ENCODE measurements around the gene FBXO42. TPM values are rescaled to one million over a fixed set of nuclear protein-coding genes. Genes with fewer than 3 reads are reported as not detected.
A peak's percentile ranks its signal among the peaks of the same experiment; 100 is the strongest.

Gene FBXO42
- total and polyA plus RNA-seq, 2 of the 13 experiments (the other 11 are each of a cell fraction or from before 2014, with no cell fraction given): 7.6 to 17.5 TPM

DNA sequence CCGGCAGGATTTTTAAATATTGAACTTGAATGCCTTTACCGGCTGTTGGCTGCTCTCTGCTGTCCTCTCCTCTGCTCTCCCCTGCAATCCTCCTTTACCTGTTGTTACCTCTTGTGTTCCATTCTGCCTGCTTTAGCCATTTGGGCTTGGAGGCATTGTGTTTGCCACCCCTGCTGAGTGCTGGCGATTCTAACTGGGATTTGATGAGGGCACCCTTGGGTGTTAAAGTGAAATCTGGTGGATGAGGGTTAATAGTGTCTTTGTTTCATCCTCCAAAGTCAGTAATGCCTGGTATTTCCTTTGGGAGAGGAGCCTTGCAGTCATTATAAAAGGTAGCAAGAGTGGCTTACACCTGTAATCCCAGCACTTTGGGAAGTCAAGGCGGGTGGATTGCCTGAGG, 24.7 kb upstream of the FBXO42 start:
- Histone ChIP-seq H3K9me3 (ENCODE audit: low read length) (no peaks in the 10 kb centered on the region), H3K9ac (ENCODE audit: insufficient read depth, low read depth, low read length) (no peak overlapping the region), H3K4me2 (ENCODE audit: low read depth, low read length) (no peak overlapping the region), H3K79me2 (ENCODE audit: insufficient read depth, low read length) (peaks cover 90% of the 10 kb centered on the region), H3K27ac (ENCODE audit: extremely low read length, insufficient read depth, low read length) (no peak overlapping the region), H3K4me1 (ENCODE audit: insufficient read depth, low read length) (peaks cover 58% of the 10 kb centered on the region), H3K4me3 (replicated peaks in 1 of 3; ENCODE audit: insufficient read depth in 1 of 3, low read depth in 2 of 3, low read length in 3 of 3) (no peak overlapping the region), H3K27me3 (ENCODE audit: control insufficient read depth in 1 of 2, insufficient read depth in 2 of 2, low read length in 2 of 2) (no peaks in the 10 kb centered on the region), H4K20me1 (ENCODE audit: insufficient read depth, low read length) (peaks cover 43% of the 10 kb centered on the region), H3K36me3 (replicated peaks in 1 of 2; ENCODE audit: control insufficient read depth in 1 of 2, insufficient read depth in 2 of 2, low read length in 2 of 2) (no peaks in the 10 kb centered on the region; a peak in 1 of 5 replicates), H2AFZ (ENCODE audit: low read length) (no peak overlapping the region)
- 81% methylated on average over 4 of the region's 4 CpGs for WGBS (ENCODE audit: low lambda C conversion rate)
- no TSS peak for BruUV-seq (replicated peaks)
- TF ChIP-seq PAWR (CRISPR knock-in tag; IDR thresholded peaks at IDR 0.05; ENCODE audit: borderline replicate concordance) (no peak), ZNF180 (CRISPR knock-in tag; IDR thresholded peaks at IDR 0.05; ENCODE audit: borderline replicate concordance, low read depth) (no peak), SUZ12 (IDR thresholded peaks at IDR 0.05; ENCODE audit: low read depth, low read length) (no peak), RAD21 (CRISPR knock-in tag; IDR thresholded peaks at IDR 0.05) (no peak)
- CTCF ChIA-PET (ENCODE audit: low intra/inter-chr PET ratio, low total read pairs): no interaction called here
- in situ Hi-C loops (cut with HindIII; ENCODE audit: extremely low pct_ligation_motif_present, low pct_unique_long_range_greater_than_20kb) (no loop called here), intact Hi-C loops (cut with micrococcal nuclease; ENCODE audit: unreplicated experiment) (no loop called here)
- POLR2A ChIA-PET: interaction anchor here (0.9 kb wide), 1 partner anchor 11 kb away, joined by 3 read pairs; no protein-coding TSS in a partner anchor
- FAIRE-seq (no peak), ATAC-seq (no peak), DNase-seq (ENCODE audit: low spot score) (no peak)

DNA sequence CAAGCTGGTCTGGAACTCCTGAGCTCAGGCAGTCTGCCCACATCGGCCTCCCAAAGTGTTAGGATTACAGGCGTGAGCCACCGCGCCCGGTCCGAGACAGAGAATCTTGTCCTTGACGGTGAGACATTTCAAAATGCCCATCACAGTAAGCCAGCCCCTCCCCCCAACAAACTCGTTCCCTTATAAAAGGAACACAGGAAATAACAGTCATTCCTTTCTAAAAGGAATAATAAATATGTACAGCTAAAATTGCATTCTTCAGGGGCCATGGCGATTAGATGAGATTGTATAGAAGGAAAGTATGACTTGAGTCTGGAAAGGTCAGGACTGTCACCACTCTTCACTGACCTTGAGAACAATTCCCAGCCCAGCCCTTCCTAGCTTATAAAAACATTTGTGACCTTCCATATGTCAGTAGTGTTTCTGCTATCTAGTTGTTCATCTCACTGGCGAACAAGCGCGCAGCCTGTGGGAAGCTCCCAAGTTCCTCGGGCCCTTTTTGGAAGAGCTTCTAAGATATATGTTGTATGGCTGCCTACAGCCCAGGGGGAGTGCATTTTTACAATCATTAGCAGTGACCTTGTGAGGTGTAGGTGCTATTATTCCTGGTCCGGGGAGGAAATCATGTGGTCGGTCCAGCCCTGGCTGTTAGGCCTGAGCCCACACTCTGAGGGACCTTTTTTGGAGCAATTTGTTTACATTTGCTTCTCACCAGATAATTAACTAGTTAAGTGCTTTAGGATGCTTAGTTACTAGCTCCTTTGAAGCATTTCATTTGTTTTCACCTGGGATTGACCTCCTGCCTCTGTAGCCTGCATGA, 23.5 kb upstream of the FBXO42 start:
- H3K27ac ChIP-seq (ENCODE audit: extremely low read length, insufficient read depth, low read length): peak overlapping the region; percentile 28
- H3K4me2 ChIP-seq (ENCODE audit: low read depth, low read length): peak overlapping the region; percentile 39; the same call in 1 of the 2 replicates
- peaks cover 71% of the 10 kb centered on the region for H3K4me1 ChIP-seq (ENCODE audit: insufficient read depth, low read length)
- DNase-seq (ENCODE audit: low spot score): no peak
- H3K36me3 ChIP-seq (replicated peaks in 1 of 2; ENCODE audit: control insufficient read depth in 1 of 2, insufficient read depth in 2 of 2, low read length in 2 of 2): no peaks in the 10 kb centered on the region; a peak in 1 of 5 replicates
- no peaks in the 10 kb centered on the region for H3K27me3 ChIP-seq (ENCODE audit: control insufficient read depth in 1 of 2, insufficient read depth in 2 of 2, low read length in 2 of 2)
- CTCF ChIA-PET (ENCODE audit: low intra/inter-chr PET ratio, low total read pairs): no interaction called here
- no peak overlapping the region for H3K9ac ChIP-seq (ENCODE audit: insufficient read depth, low read depth, low read length)
- peaks cover 45% of the 10 kb centered on the region for H4K20me1 ChIP-seq (ENCODE audit: insufficient read depth, low read length)
- H3K79me2 ChIP-seq (ENCODE audit: insufficient read depth, low read length): peaks cover 88% of the 10 kb centered on the region
- in situ Hi-C loops (cut with HindIII; ENCODE audit: extremely low pct_ligation_motif_present, low pct_unique_long_range_greater_than_20kb) (no loop called here), intact Hi-C loops (cut with micrococcal nuclease; ENCODE audit: unreplicated experiment) (no loop called here)
- ATAC-seq: peak; percentile 49
- no peak overlapping the region for H3K4me3 ChIP-seq (replicated peaks in 1 of 3; ENCODE audit: insufficient read depth in 1 of 3, low read depth in 2 of 3, low read length in 3 of 3)
- 66% methylated on average over 12 of the region's 15 CpGs for WGBS (ENCODE audit: low lambda C conversion rate)
- POLR2A ChIA-PET: interaction anchor here (0.9 kb wide), 1 partner anchor 12 kb away, joined by 3 read pairs; no protein-coding TSS in a partner anchor
- no peaks in the 10 kb centered on the region for H3K9me3 ChIP-seq (ENCODE audit: low read length)
- FAIRE-seq: no peak
- no TSS peak for BruUV-seq (replicated peaks)
- no peak overlapping the region for H2AFZ ChIP-seq (ENCODE audit: low read length)
- TF ChIP-seq GATAD2A (CRISPR knock-in tag; IDR thresholded peaks at IDR 0.05) (peak; percentile 27; the same call in 1 of the 2 replicates), PHF8 (CRISPR knock-in tag; IDR thresholded peaks at IDR 0.05) (no peak), WIZ (CRISPR knock-in tag; IDR thresholded peaks at IDR 0.05) (no peak), ZNF652 (CRISPR knock-in tag; IDR thresholded peaks at IDR 0.05; ENCODE audit: borderline replicate concordance, low read depth) (peak; percentile 48; the same call in 1 of the 2 replicates), HOXA3 (CRISPR knock-in tag; IDR thresholded peaks at IDR 0.05) (0 out of 2 replicates have a peak, but pooled peaks have one; percentile 15), HIVEP1 (CRISPR knock-in tag; IDR thresholded peaks at IDR 0.05) (no peak), NR2F6 (IDR thresholded peaks at IDR 0.05) (no peak), NR2F6 (CRISPR knock-in tag; IDR thresholded peaks at IDR 0.05) (no peak; the same call in 1 of the 2 replicates), THYN1 (CRISPR knock-in tag; IDR thresholded peaks at IDR 0.05; ENCODE audit: borderline replicate concordance, low read depth) (no peak), ZBTB20 (CRISPR knock-in tag; IDR thresholded peaks at IDR 0.05; ENCODE audit: borderline replicate concordance, low read depth) (0 out of 2 replicates have a peak, but pooled peaks have one; percentile 24), MAFG (CRISPR knock-in tag; IDR thresholded peaks at IDR 0.05) (no peak)
